Left renal cortex interstitium (tissue), 4 donors: ENCODE results near the gene GEN1. TPM values are rescaled to one million over a fixed set of nuclear protein-coding genes. Genes with fewer than 3 reads are reported as not detected.
A peak's percentile ranks its signal among the peaks of the same experiment; 100 is the strongest.
"Not testable (repeated sequence)": the region's sequence is repeated elsewhere in the genome, so short reads cannot be mapped to it uniquely, and the experiment has no call there.

Source experiments
- DNase-seq, 4 donors: peaks; one replicate each; pipeline ENCODE4 v3.0.0-alpha.2; 2013; ENCODE audit warnings: low read depth in 4 of 4, low spot score in 2 of 4, missing footprints in 1 of 4
- polyA plus RNA-seq, 4 donors: library from polyadenylated mRNA; unstranded; fragments of 120-200 nt; gene quantifications; one replicate each; pipeline ENCODE4 v1.2.1, GENCODE V29; 2013; ENCODE audit not compliant: insufficient read length in 4 of 4

Gene GEN1
- polyA plus RNA-seq, 4 donors, result 8.8 to 25.6 (median 14.3) TPM

GRCh38 chr2:17821535-17822444 lies 67.9 kb downstream of the GEN1 start:
- peak in 1 of 4 donors; percentile 16 for DNase-seq

GRCh38 chr2:17822445-17823117 lies 68.6 kb downstream of the GEN1 start:
- DNase-seq, result peak in 1 of 4 donors; percentile 24

GRCh38 chr2:17823646-17824045 lies 69.7 kb downstream of the GEN1 start:
- DNase-seq, result not testable (repeated sequence)

- no peak for DNase-seq
These were observed 73.4 kb downstream of the GEN1 start for GRCh38 chr2:17827316-17827715.

- no peak for DNase-seq
These were observed 73.8 kb downstream of the GEN1 start for GRCh38 chr2:17827785-17828184.

GRCh38 chr2:17830053-17831034 lies 76.4 kb downstream of the GEN1 start:
- peak in 3 of 4 donors; percentile 56 to 65 (median 61) for DNase-seq

- DNase-seq, result no peak
These were observed 81.6 kb downstream of the GEN1 start for GRCh38 chr2:17835516-17835915.

Other genes with a start within 250 kb of the GEN1 start
- gene RAD51AP2, start 235.7 kb upstream of the GEN1 start, polyA plus RNA-seq, result under 1 TPM; 0.17 to 0.40 (median 0.25) TPM
- 1 to 10 TPM; 3.3 to 5.8 (median 5.0) TPM for gene VSNL1, start 213.4 kb upstream of the GEN1 start, polyA plus RNA-seq
- gene SMC6, start 328 bp upstream of the GEN1 start, polyA plus RNA-seq, result 10 to 100 TPM; 30.7 to 53.0 (median 36.1) TPM
- gene MSGN1, start 62.3 kb downstream of the GEN1 start, polyA plus RNA-seq, result not detected
- gene KCNS3, start 124.5 kb downstream of the GEN1 start, polyA plus RNA-seq, result 1 to 10 TPM; 6.9 to 8.7 (median 7.5) TPM